ENCODE data around the gene SLC4A5. TPM values are rescaled to one million over a fixed set of nuclear protein-coding genes. Genes with fewer than 3 reads are reported as not detected.

Gene SLC4A5
- total RNA-seq, 1 experiment from 2014 or later: not detected

GRCh38 chr2:74212702-74213410 is 130.4 kb downstream of the SLC4A5 start:
- ChIA-PET CTCF (no interaction called here), POLR2A (ENCODE audit: unreplicated experiment) (no interaction called here)
- Histone ChIP-seq H4K20me1 (ENCODE audit: insufficient read depth) (peaks cover 88% of the 10 kb centered on the region), H3K4me2 (no peak overlapping the region), H3K4me1 (replicated peaks; ENCODE audit: insufficient read depth) (no peaks in the 10 kb centered on the region), H2AFZ (no peak overlapping the region), H3K9me3 (ENCODE audit: insufficient read depth, low read depth) (no peaks in the 10 kb centered on the region), H3F3A (ENCODE audit: insufficient read depth, low read depth) (peaks cover 63% of the 10 kb centered on the region), H3K27me3 (ENCODE audit: insufficient read depth, low read depth) (no peaks in the 10 kb centered on the region), H3K79me2 (ENCODE audit: low read depth) (peaks cover 20% of the 10 kb centered on the region), H3K36me3 (ENCODE audit: low read depth) (peaks cover 86% of the 10 kb centered on the region), H3K4me3 (no peak overlapping the region), H3K9me2 (ENCODE audit: insufficient read depth) (no peaks in the 10 kb centered on the region), H3K27ac (no peak overlapping the region)
- intact Hi-C loops (cut with micrococcal nuclease; ENCODE audit: unreplicated experiment): no loop called here
- no peak for DNase-seq
- TF ChIP-seq, protein P1, sequence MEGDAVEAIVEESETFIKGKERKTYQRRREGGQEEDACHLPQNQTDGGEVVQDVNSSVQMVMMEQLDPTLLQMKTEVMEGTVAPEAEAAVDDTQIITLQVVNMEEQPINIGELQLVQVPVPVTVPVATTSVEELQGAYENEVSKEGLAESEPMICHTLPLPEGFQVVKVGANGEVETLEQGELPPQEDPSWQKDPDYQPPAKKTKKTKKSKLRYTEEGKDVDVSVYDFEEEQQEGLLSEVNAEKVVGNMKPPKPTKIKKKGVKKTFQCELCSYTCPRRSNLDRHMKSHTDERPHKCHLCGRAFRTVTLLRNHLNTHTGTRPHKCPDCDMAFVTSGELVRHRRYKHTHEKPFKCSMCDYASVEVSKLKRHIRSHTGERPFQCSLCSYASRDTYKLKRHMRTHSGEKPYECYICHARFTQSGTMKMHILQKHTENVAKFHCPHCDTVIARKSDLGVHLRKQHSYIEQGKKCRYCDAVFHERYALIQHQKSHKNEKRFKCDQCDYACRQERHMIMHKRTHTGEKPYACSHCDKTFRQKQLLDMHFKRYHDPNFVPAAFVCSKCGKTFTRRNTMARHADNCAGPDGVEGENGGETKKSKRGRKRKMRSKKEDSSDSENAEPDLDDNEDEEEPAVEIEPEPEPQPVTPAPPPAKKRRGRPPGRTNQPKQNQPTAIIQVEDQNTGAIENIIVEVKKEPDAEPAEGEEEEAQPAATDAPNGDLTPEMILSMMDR (conservative IDR thresholded peaks at IDR 0.05): no peak
- no peak for TF ChIP-seq EZH2 (IDR thresholded peaks at IDR 0.05; ENCODE audit: low read depth)
- no TSS peak for BruUV-seq (replicated peaks)

GRCh38 chr2:74206180-74206688 is 137.0 kb downstream of the SLC4A5 start:
- Histone ChIP-seq H3K79me2 (ENCODE audit: low read depth) (peaks cover 86% of the 10 kb centered on the region), H3F3A (ENCODE audit: insufficient read depth, low read depth) (peaks cover 79% of the 10 kb centered on the region), H3K27ac (peak overlapping the region; percentile 66), H3K4me2 (peak overlapping the region; percentile 52), H3K27me3 (ENCODE audit: insufficient read depth, low read depth) (no peaks in the 10 kb centered on the region), H2AFZ (no peak overlapping the region), H3K9me3 (ENCODE audit: insufficient read depth, low read depth) (no peaks in the 10 kb centered on the region), H3K4me1 (replicated peaks; ENCODE audit: insufficient read depth) (peaks cover 45% of the 10 kb centered on the region), H4K20me1 (ENCODE audit: insufficient read depth) (peaks cover 100% of the 10 kb centered on the region), H3K4me3 (no peak overlapping the region), H3K9me2 (ENCODE audit: insufficient read depth) (no peaks in the 10 kb centered on the region), H3K36me3 (ENCODE audit: low read depth) (peaks cover 95% of the 10 kb centered on the region)
- POLR2A ChIA-PET (ENCODE audit: unreplicated experiment): interaction anchor here (0.6 to 1.0 kb wide), 3 partner anchors 28 to 265 kb away, joined by 5 to 19 read pairs (median 8); partner anchors contain the start of gene MOB1A
- CTCF ChIA-PET: interaction anchor here (0.6 to 0.8 kb wide), 3 partner anchors 55 to 485 kb away, joined by 3 to 4 read pairs (median 4); no protein-coding TSS in a partner anchor
- intact Hi-C loops (cut with micrococcal nuclease; ENCODE audit: unreplicated experiment): no loop called here
- TF ChIP-seq, protein P1 (conservative IDR thresholded peaks at IDR 0.05): no peak
- TF ChIP-seq EZH2 (IDR thresholded peaks at IDR 0.05; ENCODE audit: low read depth): no peak
- peak in 1 of 2 experiments; percentile 54 for DNase-seq
- BruUV-seq (replicated peaks): no TSS peak

DNA sequence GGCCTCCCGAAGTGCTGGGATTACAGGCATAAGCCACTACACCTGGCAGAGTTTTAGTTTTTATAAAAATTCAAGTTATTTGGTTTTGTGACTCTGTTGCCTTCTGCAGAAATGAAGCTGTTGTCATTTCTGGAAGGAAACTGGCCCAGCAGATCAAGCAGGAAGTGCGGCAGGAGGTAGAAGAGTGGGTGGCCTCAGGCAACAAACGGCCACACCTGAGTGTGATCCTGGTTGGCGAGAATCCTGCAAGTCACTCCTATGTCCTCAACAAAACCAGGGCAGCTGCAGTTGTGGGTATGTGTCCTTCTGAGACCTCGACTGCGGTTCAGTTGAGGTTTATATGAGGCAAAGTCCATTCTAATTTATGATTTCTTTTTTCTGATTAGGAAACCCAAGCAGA is 137.6 kb downstream of the SLC4A5 start:
- Histone ChIP-seq H3K4me2 (peak overlapping the region; percentile 52), H3K36me3 (ENCODE audit: low read depth) (peaks cover 95% of the 10 kb centered on the region), H4K20me1 (ENCODE audit: insufficient read depth) (peaks cover 100% of the 10 kb centered on the region), H3K79me2 (ENCODE audit: low read depth) (peaks cover 92% of the 10 kb centered on the region), H3K9me2 (ENCODE audit: insufficient read depth) (no peaks in the 10 kb centered on the region), H2AFZ (no peak overlapping the region), H3K4me3 (no peak overlapping the region), H3K27me3 (ENCODE audit: insufficient read depth, low read depth) (no peaks in the 10 kb centered on the region), H3K4me1 (replicated peaks; ENCODE audit: insufficient read depth) (peaks cover 52% of the 10 kb centered on the region), H3F3A (ENCODE audit: insufficient read depth, low read depth) (peaks cover 75% of the 10 kb centered on the region), H3K27ac (peak overlapping the region; percentile 66), H3K9me3 (ENCODE audit: insufficient read depth, low read depth) (no peaks in the 10 kb centered on the region)
- intact Hi-C loops (cut with micrococcal nuclease; ENCODE audit: unreplicated experiment): no loop called here
- POLR2A ChIA-PET (ENCODE audit: unreplicated experiment): interaction anchor here (0.6 to 1.0 kb wide), 3 partner anchors 27 to 266 kb away, joined by 5 to 19 read pairs (median 8); partner anchors contain the start of gene MOB1A
- CTCF ChIA-PET: interaction anchor here (0.6 to 0.8 kb wide), 3 partner anchors 56 to 952 kb away, joined by 3 to 4 read pairs (median 4); no protein-coding TSS in a partner anchor
- DNase-seq: peak; percentile 76 to 82
- BruUV-seq (replicated peaks): no TSS peak
- no peak for TF ChIP-seq EZH2 (IDR thresholded peaks at IDR 0.05; ENCODE audit: low read depth)
- TF ChIP-seq, protein P1 (conservative IDR thresholded peaks at IDR 0.05): no peak
